ENCODE measurements around the gene FBXW8. TPM values are rescaled to one million over a fixed set of nuclear protein-coding genes. Genes with fewer than 3 reads are reported as not detected.

The FBXW8 gene
- total RNA-seq, 4 donors from 2014 or later, result 8.9 to 21.6 (median 12.2) TPM

DNA sequence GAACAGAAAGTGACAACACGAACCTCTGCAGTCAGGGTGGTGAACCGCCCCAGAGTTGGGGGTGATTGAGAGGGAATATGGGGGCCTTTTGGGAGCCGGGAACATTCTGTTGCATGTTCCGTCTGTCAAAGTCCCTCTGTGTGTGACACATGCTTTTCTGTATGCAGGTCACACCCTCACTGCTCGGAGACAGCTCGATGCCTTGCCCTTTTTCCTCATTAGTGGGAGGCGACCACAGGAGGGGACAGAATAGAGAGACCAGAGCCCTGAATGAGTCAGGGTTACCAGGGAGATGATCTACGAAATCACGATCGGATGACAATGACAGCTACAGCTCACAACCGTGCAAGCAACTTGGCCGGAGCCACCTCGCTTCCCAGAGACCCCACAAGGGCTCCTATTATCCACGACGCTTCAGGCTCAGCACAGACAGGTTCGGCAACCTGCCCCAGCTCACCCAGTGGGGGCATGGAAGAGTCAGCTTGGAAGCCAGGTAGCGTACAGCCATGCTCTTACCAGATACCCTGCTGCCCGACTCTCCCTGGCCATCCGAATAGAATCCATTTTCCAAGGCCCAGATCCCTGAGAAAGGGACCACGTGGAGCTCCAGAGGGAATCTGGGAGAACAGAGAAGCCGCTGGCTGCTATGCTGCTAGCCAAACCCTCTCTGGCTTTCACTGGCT, 149.6 kb downstream of the FBXW8 start:
- no peak for ATAC-seq (ENCODE audit: low FRiP score)
- no peak for DNase-seq (ENCODE audit: low spot score)
- TF ChIP-seq, protein P1, sequence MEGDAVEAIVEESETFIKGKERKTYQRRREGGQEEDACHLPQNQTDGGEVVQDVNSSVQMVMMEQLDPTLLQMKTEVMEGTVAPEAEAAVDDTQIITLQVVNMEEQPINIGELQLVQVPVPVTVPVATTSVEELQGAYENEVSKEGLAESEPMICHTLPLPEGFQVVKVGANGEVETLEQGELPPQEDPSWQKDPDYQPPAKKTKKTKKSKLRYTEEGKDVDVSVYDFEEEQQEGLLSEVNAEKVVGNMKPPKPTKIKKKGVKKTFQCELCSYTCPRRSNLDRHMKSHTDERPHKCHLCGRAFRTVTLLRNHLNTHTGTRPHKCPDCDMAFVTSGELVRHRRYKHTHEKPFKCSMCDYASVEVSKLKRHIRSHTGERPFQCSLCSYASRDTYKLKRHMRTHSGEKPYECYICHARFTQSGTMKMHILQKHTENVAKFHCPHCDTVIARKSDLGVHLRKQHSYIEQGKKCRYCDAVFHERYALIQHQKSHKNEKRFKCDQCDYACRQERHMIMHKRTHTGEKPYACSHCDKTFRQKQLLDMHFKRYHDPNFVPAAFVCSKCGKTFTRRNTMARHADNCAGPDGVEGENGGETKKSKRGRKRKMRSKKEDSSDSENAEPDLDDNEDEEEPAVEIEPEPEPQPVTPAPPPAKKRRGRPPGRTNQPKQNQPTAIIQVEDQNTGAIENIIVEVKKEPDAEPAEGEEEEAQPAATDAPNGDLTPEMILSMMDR (IDR thresholded peaks at IDR 0.05), result no peak

DNA sequence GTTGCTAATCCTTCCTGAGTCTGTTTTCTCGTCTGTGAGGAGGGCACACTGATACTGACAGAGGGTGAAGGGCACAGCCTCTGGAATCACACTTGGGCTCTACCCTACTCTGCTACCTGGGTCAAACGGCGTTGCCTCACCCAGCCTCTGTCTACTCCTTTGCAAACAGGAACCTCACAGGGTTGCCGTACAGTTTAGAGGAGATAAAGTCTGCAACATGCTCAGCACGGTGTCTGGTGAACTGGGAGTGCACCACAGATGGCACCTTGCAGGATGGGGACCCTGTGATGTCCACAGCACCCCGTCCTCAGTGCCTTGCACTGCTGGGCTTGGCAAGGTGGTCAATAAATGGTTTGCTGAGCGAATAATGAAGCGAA, 150.2 kb downstream of the FBXW8 start:
- TF ChIP-seq, protein P1 (IDR thresholded peaks at IDR 0.05), result no peak
- DNase-seq (ENCODE audit: low spot score) (no peak), ATAC-seq (ENCODE audit: low FRiP score) (no peak)

DNA sequence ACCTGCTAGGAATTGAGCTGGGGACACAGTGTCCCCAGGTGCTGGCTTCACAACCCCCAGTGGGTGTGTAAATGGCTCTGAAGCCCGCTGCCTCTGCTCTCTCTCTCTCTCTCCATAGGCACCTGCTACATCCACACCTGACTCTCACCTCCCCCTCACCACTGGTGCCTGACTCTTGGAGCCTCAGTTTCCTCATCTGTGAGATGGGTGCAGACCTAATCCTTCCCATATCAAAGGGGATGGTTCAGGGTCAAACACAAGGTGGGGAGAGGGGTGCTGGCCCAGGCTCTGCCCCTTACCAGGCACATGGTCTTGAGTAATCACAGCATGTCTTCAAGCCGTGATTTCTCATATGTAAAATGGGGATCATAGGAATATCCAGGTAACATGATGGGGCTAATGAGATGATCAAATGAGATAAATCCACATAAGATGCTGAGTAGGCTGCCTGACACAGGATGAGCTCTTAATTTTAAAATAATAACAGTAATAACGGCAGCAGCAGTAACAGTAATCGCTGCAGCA, 150.9 kb downstream of the FBXW8 start:
- ATAC-seq (ENCODE audit: low FRiP score), result no peak
- TF ChIP-seq, protein P1 (IDR thresholded peaks at IDR 0.05), result no peak
- no peak for DNase-seq (ENCODE audit: low spot score)

DNA sequence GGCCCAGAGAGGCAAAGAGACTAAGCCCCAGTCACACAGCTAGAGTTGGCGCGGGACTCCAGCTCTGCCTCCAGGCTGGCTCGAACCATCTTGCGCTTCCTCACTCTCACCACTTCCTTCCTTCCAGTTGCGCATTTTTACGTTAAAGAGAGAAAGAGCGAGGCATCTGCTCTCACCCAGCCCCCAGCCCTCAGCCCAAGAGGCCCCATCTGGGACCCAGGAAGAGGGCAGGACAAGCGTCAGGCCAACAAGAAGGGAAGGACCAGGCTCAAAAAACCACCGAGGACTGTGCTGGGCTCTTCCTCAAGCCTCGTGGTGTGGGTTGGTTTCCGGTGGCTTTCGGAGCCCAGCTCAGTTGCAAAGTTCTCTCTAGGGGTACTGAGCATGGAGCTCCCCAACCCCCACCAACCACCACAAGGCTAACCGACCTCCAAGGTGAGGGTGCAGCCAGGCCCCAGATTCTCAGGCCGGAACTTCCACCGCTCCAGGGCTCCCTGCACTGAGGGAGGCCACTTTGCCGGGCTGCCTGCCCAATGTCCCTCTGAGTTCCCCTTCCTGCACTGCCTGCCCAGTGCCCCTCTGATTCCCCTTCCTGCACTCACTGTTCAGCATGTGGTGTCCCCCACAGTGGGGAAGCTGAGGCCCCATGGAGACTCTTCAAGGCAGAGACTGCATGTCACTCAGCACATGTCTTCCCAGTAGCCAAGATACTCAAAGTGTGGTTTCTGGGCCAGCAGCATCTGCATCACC, 152.6 kb downstream of the FBXW8 start:
- ATAC-seq (ENCODE audit: low FRiP score), result no peak
- TF ChIP-seq, protein P1 (IDR thresholded peaks at IDR 0.05), result no peak

DNA sequence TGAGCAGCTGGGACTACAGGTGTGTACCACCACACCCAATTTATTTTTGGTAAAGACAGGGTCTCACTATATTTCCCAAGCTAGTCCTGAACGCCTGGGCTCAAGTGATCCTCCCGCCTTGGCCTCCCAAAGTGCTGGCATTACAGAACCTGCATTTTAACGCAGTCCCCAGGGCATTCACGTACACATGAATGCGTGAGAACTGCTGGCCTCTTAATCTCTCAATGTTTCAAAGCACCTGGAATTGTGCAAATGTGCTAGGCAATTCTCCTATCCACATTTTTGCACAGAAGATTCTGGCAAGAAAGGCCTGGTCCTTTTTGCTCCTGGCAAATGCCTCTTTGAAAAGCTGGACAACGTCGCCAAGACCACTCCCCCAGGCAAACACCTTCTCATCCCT, 153.3 kb downstream of the FBXW8 start:
- TF ChIP-seq, protein P1 (IDR thresholded peaks at IDR 0.05), result no peak
- ATAC-seq (ENCODE audit: low FRiP score) (no peak), DNase-seq (ENCODE audit: low spot score) (no peak)

More for the DNA sequence above, 152.6 kb downstream of the FBXW8 start:
- no peak for DNase-seq (ENCODE audit: low spot score)

DNA sequence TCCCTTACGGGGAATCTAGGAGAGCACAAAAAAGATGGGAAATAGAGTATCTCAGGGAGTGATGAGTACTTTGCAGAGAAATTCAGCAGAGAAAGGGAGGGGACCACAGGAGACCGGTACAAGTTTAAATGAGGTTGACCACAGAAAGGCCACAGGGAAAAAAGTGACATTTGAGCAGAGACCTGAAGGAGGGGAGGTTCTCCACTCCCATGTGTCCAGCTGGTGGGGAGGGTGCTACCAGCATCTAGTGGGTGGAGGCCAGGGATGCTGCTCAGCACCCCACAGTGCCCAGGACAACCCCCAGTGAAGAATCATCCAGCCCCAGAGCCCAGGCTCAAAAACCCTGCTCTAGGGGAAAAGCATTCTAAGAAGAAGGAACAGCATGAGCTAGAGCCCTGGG, 153.8 kb downstream of the FBXW8 start:
- ATAC-seq (ENCODE audit: low FRiP score) (no peak), DNase-seq (ENCODE audit: low spot score) (no peak)
- TF ChIP-seq, protein P1 (IDR thresholded peaks at IDR 0.05), result no peak

All from omental fat pad (tissue), 4 donors.